Right lobe of liver (tissue), 6 donors: ENCODE measurements around the gene PRAME. TPM values are rescaled to one million over a fixed set of nuclear protein-coding genes. Genes with fewer than 3 reads are reported as not detected.
"Not testable (repeated sequence)": the region's sequence is repeated elsewhere in the genome, so short reads cannot be mapped to it uniquely, and the experiment has no call there.

Experiments used
- ATAC-seq, 4 donors: fragments of 200-7000 bp; cut with Tn5 transposase; one replicate each; pipeline ENCODE4 v1.9.1; 2020; ENCODE audit warnings: mild to moderate bottlenecking in 4 of 4, moderate library complexity in 4 of 4
- DNase-seq, 3 donors: peaks; one replicate each; pipeline ENCODE4 v3.0.0-alpha.2; 2020
- H3K27ac ChIP-seq, 3 donors: fragments of 200-600 bp; one replicate each; pipeline ENCODE4 v1.8.0; 2022
- H3K27me3 ChIP-seq, 2 donors: fragments of 200-600 bp; one replicate each; pipeline ENCODE4 v1.8.0; 2022
- H3K36me3 ChIP-seq, 4 donors: fragments of 200-600 bp; sonication (generic) in 1 of 4; one replicate each; pipeline versions ENCODE4 v1.5.1 to v1.8.0; 2017 to 2022; ENCODE audit warnings: control low read depth in 1 of 4
- H3K4me1 ChIP-seq, 4 donors: fragments of 200-600 bp; sonication (generic) in 1 of 4; one replicate each; pipeline versions ENCODE4 v1.5.1 to v1.8.0; 2017 to 2022; ENCODE audit warnings: control low read depth in 1 of 4
- H3K4me3 ChIP-seq, 3 donors: fragments of 200-600 bp; one replicate each; pipeline ENCODE4 v1.8.0; 2022
- H3K9me3 ChIP-seq, 4 donors: fragments of 200-600 bp; sonication (generic) in 1 of 4; one replicate each; pipeline versions ENCODE4 v1.5.1 to v1.8.0; 2017 to 2022; ENCODE audit warnings: control low read depth in 1 of 4
- POLR2A ChIP-seq: fragments of 450-650 bp; IDR thresholded peaks from one replicate; pipeline ENCODE4 v1.6.1; 2017; ENCODE audit warnings: antibody characterized with exemption, mild to moderate bottlenecking
- WGBS: methylation state at CpG from one replicate; pipeline ENCODE4 v1.1.6; 2018; ENCODE audit warnings: low coverage, low lambda C conversion rate; ENCODE audit not compliant: insufficient coverage; ENCODE audit errors: missing lambda C conversion rate; 5-methylcytosine and 5-hydroxymethylcytosine counted together
- intact Hi-C, 2 donors: fragments of 100-400 bp; cut with DNase I; formaldehyde crosslinking; loops; one replicate each; pipeline versions ENCODE4 v1.11.2 to v1.14.1; 2022
- total RNA-seq, 6 experiments: library from RNA; depleted of rRNA in 2 of 6; stranded (reverse); fragments of >200 nt in 2 of 6; fragmentation: NEBNext Ultra II Directional in 3 of 6; extraction: Animal tissue kit (Norgen Biotek cat#: 25700) in 3 of 6; gene quantifications; one replicate each; pipeline versions ENCODE4 v1.1.0 to v1.2.4, GENCODE V29; 2016 to 2023
- TF ChIP-seq, protein P1 (sequence below), 4 donors: fragments of 200-600 bp in 3 of 4; fragments of 450-650 bp in 1 of 4; IDR thresholded peaks; one replicate each; pipeline versions ENCODE4 v1.5.1 to v1.8.0; 2016 to 2022; ENCODE audit warnings: antibody characterized with exemption in 4 of 4, mild to moderate bottlenecking in 2 of 4
- donor health status: DM: no; HTN: yes; CAD: no.
- donor health status: DM: no; HTN: no; CAD: no.
- donor health status: DM: no; HTN: no; CAD: no.
- donor health status: DM: no; HTN: yes; CAD: no.
- donor health status: DM: no; HTN: yes; CAD: no.

Gene PRAME
- total RNA-seq, 6 experiments from 2014 or later, result not detected

DNA sequence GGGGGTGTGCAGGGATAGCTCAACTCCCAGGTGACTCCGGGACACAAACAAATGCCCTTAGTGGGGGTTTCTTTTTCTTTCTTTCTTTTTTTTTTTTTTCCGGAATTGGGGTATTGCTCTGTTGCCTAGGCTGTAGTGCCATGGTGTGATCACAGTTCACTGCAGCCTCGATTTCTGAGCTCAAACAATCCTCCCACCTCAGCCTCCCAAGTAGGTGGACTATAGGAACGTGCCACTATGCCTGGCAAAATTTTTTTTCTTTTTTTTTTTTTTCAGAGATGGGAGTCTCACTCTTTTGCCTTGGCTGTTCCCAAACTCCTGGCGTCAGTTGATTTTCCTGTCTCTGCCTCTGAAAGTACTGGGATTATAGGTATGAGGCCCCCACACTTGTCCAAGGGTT is 25.2 kb downstream of the PRAME start:
- no peaks in the 10 kb centered on the region for H3K27me3 ChIP-seq
- TF ChIP-seq, protein P1, sequence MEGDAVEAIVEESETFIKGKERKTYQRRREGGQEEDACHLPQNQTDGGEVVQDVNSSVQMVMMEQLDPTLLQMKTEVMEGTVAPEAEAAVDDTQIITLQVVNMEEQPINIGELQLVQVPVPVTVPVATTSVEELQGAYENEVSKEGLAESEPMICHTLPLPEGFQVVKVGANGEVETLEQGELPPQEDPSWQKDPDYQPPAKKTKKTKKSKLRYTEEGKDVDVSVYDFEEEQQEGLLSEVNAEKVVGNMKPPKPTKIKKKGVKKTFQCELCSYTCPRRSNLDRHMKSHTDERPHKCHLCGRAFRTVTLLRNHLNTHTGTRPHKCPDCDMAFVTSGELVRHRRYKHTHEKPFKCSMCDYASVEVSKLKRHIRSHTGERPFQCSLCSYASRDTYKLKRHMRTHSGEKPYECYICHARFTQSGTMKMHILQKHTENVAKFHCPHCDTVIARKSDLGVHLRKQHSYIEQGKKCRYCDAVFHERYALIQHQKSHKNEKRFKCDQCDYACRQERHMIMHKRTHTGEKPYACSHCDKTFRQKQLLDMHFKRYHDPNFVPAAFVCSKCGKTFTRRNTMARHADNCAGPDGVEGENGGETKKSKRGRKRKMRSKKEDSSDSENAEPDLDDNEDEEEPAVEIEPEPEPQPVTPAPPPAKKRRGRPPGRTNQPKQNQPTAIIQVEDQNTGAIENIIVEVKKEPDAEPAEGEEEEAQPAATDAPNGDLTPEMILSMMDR (IDR thresholded peaks at IDR 0.05), result no peak
- TF ChIP-seq POLR2A, result no peak
- ATAC-seq (no peak), DNase-seq (no peak)
- H3K27ac ChIP-seq, result no peak overlapping the region
- H3K9me3 ChIP-seq, result no peaks in the 10 kb centered on the region
- no peak overlapping the region for H3K4me3 ChIP-seq
- 50% methylated on average over 5 of the region's 5 CpGs for WGBS
- intact Hi-C loops, result no loop called here
- no peaks in the 10 kb centered on the region for H3K4me1 ChIP-seq
- H3K36me3 ChIP-seq, result no peaks in the 10 kb centered on the region

DNA sequence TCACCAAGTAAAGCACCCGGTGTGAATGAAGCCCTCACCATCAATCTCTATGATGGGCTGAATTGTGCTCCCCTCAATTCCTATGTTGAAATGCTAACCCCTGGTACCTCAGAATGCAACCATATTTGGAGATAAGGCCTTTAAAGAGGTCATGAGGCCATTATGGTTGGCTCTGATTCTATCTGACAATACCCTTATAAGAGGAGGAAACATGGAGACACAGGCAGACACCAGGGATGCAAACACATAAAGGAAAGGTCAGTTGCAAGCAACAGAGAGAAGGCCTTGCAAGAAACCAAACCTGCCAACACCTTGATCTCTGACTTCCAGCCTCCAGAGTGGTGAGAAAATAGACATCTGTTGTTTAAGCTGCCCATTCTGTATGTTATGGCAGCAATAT is 25.6 kb downstream of the PRAME start:
- no peak overlapping the region for H3K4me3 ChIP-seq
- TF ChIP-seq, protein P1 (IDR thresholded peaks at IDR 0.05), result no peak
- TF ChIP-seq POLR2A, result no peak
- intact Hi-C loops, result no loop called here
- H3K27ac ChIP-seq, result no peak overlapping the region
- no peaks in the 10 kb centered on the region for H3K9me3 ChIP-seq
- DNase-seq (no peak), ATAC-seq (no peak)
- no peaks in the 10 kb centered on the region for H3K4me1 ChIP-seq
- no peaks in the 10 kb centered on the region for H3K27me3 ChIP-seq
- WGBS, result no CpG with 5 or more reads among the region's 1 CpG
- no peaks in the 10 kb centered on the region for H3K36me3 ChIP-seq

DNA sequence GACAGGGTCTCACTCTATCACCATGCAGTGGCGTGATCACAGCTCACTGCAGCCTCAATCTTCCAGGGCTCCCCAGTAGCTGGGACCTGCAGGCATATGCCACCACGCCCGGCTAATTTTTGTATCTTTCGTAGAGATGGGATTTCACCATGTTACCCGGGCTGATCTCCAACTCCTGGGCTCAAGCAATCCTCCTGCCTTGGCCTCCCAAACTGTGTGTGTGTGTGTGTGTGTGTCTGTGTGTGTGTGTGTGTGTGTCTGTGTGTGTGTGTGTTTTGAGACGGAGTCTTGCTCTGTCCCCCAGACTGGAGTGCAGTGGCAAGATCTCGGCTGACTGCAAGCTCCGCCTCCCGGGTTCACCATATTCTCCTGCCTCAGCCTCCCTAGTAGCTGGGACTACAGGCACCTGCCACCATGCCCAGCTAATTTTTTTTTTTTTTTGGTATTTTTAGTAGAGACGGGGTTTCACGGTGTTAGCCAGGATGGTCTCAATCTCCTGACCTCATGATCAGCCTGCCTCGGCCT is 26.5 kb downstream of the PRAME start:
- H3K9me3 ChIP-seq, DNase-seq, ATAC-seq, H3K4me1 ChIP-seq, H3K27me3 ChIP-seq, H3K27ac ChIP-seq, intact Hi-C loops, H3K36me3 ChIP-seq, H3K4me3 ChIP-seq: not testable (repeated sequence)
- 69% methylated on average over 7 of the region's 12 CpGs for WGBS

DNA sequence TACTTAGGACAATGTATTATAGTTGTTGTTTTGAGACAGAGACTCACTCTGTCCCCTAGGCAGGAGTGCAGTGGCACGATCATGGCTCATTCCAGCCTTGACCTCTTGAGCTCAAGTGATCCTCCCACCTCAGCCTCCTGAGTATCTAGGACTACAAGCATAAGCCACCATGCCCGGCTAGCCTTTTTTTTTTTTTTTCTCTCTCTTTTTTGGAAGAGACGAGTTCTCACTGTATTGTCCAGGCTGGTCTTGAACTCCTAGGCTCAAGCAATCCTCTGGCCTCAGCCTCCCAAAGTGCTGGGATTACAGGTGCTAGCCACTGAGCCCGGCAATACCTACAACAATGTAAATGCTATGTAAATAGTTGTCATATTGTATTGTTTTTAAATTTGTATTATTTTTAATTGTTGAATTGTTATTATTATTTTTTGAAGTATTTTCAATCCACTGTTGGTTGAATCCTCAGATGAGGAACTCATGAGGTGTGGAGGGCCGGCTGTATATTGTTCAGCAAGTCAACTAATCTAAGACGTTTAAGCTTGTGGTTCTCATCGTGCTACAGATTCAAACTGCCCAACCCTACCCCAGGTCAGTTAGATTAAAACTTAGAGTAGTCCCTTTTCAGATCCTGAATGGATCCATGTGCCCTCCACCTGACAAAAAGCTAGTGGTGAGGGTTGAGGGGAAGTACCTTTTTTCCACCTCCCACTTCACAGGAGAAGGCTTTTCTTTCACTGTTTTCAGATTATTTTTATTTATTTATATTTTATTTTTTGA is 27.1 kb downstream of the PRAME start:
- H3K4me1 ChIP-seq, result no peaks in the 10 kb centered on the region
- H3K4me3 ChIP-seq, result no peak overlapping the region
- WGBS, result 57% methylated on average over 5 of the region's 7 CpGs
- TF ChIP-seq, protein P1 (IDR thresholded peaks at IDR 0.05), result no peak
- no peak for TF ChIP-seq POLR2A
- intact Hi-C loops, result no loop called here
- ATAC-seq, result no peak
- H3K36me3 ChIP-seq, result no peaks in the 10 kb centered on the region
- DNase-seq, result no peak
- H3K27me3 ChIP-seq, result no peaks in the 10 kb centered on the region
- H3K27ac ChIP-seq, result no peak overlapping the region
- no peaks in the 10 kb centered on the region for H3K9me3 ChIP-seq

DNA sequence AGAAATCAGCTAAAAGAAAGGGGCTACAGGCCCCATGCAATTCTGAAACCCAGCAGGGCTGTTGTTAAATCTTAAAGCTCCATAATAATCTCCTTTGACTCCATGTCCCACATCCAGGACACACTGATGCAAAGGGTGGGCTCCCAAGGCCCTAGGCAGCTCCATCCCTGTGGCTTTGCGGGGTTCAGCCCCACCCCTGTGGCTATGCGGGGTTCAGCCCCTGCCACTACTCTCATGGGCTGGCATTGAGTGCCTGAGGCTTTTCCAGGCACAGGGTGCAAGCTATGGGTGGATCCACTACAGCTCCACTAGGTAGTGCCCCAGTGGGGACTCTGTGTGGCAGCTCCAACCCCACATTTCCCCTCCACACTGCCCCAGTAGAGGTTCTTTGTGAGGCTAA is 30.3 kb downstream of the PRAME start:
- H3K4me1 ChIP-seq, result no peaks in the 10 kb centered on the region
- WGBS, result 60% methylated on average over 1 of the region's 2 CpGs
- ATAC-seq (no peak), DNase-seq (no peak)
- no peak for TF ChIP-seq POLR2A
- TF ChIP-seq, protein P1 (IDR thresholded peaks at IDR 0.05), result no peak
- no peak overlapping the region for H3K27ac ChIP-seq
- H3K9me3 ChIP-seq, result no peaks in the 10 kb centered on the region
- H3K4me3 ChIP-seq, result no peak overlapping the region
- H3K36me3 ChIP-seq, result no peaks in the 10 kb centered on the region
- intact Hi-C loops, result no loop called here
- H3K27me3 ChIP-seq, result no peaks in the 10 kb centered on the region
